SH-SY5Y (cell line): Measurements from ENCODE around the gene BLOC1S1.

Experiments
- GATA2 ChIP-seq: IDR thresholded peaks from 2 replicates; pipeline ENCODE4 v1.6.1; 2011; ENCODE audit warnings: mild to moderate bottlenecking, low read depth, low read length
- GATA3 ChIP-seq: IDR thresholded peaks from 2 replicates; pipeline ENCODE4 v1.6.1; 2011; ENCODE audit warnings: low read depth, mild to moderate bottlenecking, low read length, moderate library complexity

DNA sequence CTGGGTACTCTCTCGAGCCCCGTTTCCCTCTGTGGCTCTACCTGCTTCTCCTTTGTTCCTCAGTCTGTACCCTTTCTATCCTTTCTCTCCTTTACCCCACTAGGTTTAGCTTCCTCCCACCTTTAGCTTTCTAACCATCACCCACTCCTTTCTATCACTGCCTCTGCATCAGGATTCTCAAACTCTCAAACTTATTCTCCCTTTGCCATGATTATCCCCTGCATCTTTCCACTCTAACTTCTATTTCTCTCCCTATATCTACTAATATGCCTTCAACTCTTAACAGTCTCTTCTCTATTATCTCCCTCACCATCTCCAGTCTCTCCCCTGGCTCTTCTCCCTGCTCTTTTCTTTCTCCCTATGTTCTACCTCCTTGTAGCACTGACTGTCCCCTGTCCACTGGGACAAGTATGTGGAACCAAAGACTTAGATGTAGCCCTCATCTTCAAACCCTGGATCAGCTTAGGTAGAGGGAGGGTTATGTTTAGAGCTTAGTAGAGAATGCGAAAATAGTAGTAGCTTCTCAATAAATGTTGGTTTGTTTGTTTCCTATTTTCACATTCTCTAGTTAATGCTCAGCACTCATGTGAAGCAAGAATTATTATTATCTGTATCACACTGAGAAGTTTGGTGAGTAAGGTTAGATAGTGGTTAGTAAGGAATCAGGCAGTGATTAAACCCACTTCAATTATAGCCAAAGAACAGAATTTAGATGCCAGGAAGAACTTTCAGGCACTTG, 30.5 kb downstream of the BLOC1S1 start:
- TF ChIP-seq GATA3 = no peak
- peak; percentile 58 for TF ChIP-seq GATA2
